SK-N-SH (cell line): Measurements from ENCODE around the gene PCNX1.

ENCODE experiments used
- EZH2phosphoT487 ChIP-seq: fragments of 200-600 bp; sonication (generic); IDR thresholded peaks from 2 replicates; pipeline ENCODE4 v1.6.1; 2017; ENCODE audit warnings: low read depth, mixed run types, mild to moderate bottlenecking, antibody characterized with exemption, moderate library complexity, borderline replicate concordance
- FOSL2 ChIP-seq: IDR thresholded peaks from 2 replicates; pipeline ENCODE4 v1.4.0; 2012; ENCODE audit warnings: low read depth, mild to moderate bottlenecking, moderate library complexity, borderline replicate concordance
- NFIC ChIP-seq: IDR thresholded peaks from 2 replicates; pipeline ENCODE4 v1.4.0; 2012; ENCODE audit warnings: borderline replicate concordance
- RAD21 ChIP-seq: IDR thresholded peaks from 2 replicates; pipeline ENCODE4 v1.6.1; 2012; ENCODE audit warnings: mild to moderate bottlenecking, low read length
- SIN3A ChIP-seq: IDR thresholded peaks from 2 replicates; pipeline ENCODE4 v1.6.1; 2012; ENCODE audit warnings: low read depth, mild to moderate bottlenecking, low read length, moderate library complexity, borderline replicate concordance
- SMC3 ChIP-seq: IDR thresholded peaks from 2 replicates; pipeline ENCODE4 v1.6.1; 2012; ENCODE audit warnings: low read depth, low read length, improper control_type of control experiment
- TCF12 ChIP-seq: IDR thresholded peaks from 2 replicates; pipeline ENCODE4 v1.4.0; 2012
- TF ChIP-seq, protein P1 (sequence below): fragments of 200-600 bp; sonication (generic); IDR thresholded peaks from 2 replicates; pipeline ENCODE4 v1.6.1; 2017; ENCODE audit warnings: antibody characterized with exemption, mild to moderate bottlenecking, moderate library complexity
- TF ChIP-seq, protein P2 (sequence below): fragments of 150-350 bp; IDR thresholded peaks from 2 replicates; pipeline ENCODE4 v1.6.1; 2016; ENCODE audit warnings: mild to moderate bottlenecking, low read depth, low read length
- TF ChIP-seq, protein P3 (sequence below): IDR thresholded peaks from 2 replicates; pipeline ENCODE4 v1.4.0; 2012; ENCODE audit warnings: low read depth
- TF ChIP-seq, protein P4 (sequence below): fragments of 150-350 bp; IDR thresholded peaks from 2 replicates; pipeline ENCODE4 v1.6.1; 2017; ENCODE audit warnings: antibody characterized with exemption, low read length, low read depth, borderline replicate concordance

DNA sequence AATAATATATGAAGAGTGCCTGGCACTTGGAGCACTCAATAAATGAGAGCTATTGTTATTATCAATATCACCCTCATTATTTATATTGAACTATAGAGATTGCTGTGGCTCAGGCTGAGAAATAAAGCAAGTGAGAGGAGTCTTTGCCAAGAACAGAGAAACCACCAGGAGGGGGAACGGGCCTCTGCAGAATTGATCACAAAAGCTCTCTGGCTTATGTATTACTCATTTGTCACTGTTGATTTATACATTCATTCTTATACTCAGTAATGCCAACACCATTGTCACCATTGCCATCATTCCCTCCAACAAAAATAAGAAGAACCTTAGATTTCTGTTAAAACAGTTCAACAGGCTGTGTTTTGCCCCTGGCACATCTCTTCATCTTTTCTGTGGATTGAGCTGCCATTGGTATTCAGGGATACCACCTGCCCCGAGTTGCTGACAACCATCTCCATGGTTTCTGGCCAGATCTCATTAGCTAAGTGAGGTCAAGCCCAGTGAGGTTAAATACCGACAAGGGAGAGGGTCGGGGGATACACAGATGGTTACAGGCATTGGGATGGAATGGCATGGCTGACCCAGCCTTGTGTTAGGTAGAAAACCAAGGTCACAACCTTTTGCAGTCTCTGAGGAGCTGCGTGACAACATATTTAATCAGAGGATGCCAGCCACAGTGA lies 21.8 kb upstream of the PCNX1 start:
- TF ChIP-seq, protein P1, sequence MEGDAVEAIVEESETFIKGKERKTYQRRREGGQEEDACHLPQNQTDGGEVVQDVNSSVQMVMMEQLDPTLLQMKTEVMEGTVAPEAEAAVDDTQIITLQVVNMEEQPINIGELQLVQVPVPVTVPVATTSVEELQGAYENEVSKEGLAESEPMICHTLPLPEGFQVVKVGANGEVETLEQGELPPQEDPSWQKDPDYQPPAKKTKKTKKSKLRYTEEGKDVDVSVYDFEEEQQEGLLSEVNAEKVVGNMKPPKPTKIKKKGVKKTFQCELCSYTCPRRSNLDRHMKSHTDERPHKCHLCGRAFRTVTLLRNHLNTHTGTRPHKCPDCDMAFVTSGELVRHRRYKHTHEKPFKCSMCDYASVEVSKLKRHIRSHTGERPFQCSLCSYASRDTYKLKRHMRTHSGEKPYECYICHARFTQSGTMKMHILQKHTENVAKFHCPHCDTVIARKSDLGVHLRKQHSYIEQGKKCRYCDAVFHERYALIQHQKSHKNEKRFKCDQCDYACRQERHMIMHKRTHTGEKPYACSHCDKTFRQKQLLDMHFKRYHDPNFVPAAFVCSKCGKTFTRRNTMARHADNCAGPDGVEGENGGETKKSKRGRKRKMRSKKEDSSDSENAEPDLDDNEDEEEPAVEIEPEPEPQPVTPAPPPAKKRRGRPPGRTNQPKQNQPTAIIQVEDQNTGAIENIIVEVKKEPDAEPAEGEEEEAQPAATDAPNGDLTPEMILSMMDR, result no peak
- TF ChIP-seq EZH2phosphoT487 (no peak), NFIC (no peak), SMC3 (no peak), FOSL2 (no peak), TCF12 (no peak), SIN3A (no peak), RAD21 (no peak)
- TF ChIP-seq, protein P2, sequence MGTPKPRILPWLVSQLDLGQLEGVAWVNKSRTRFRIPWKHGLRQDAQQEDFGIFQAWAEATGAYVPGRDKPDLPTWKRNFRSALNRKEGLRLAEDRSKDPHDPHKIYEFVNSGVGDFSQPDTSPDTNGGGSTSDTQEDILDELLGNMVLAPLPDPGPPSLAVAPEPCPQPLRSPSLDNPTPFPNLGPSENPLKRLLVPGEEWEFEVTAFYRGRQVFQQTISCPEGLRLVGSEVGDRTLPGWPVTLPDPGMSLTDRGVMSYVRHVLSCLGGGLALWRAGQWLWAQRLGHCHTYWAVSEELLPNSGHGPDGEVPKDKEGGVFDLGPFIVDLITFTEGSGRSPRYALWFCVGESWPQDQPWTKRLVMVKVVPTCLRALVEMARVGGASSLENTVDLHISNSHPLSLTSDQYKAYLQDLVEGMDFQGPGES, result no peak
- TF ChIP-seq, protein P3, sequence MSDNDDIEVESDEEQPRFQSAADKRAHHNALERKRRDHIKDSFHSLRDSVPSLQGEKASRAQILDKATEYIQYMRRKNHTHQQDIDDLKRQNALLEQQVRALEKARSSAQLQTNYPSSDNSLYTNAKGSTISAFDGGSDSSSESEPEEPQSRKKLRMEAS, result no peak
- TF ChIP-seq, protein P4, sequence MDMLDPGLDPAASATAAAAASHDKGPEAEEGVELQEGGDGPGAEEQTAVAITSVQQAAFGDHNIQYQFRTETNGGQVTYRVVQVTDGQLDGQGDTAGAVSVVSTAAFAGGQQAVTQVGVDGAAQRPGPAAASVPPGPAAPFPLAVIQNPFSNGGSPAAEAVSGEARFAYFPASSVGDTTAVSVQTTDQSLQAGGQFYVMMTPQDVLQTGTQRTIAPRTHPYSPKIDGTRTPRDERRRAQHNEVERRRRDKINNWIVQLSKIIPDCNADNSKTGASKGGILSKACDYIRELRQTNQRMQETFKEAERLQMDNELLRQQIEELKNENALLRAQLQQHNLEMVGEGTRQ, result no peak
